Caco-2 (cell line): Measurements from ENCODE around the gene RFX7. TPM values are rescaled to one million over a fixed set of nuclear protein-coding genes. Genes with fewer than 3 reads are reported as not detected.

Source experiments
- BruUV-seq: library from RNA; stranded (reverse); fragments of 400-500 nt; replicated peaks from 2 replicates; lab custom pipeline; 2021; lab: Mats Ljungman, UMichigan
- CTCF ChIA-PET: fragments of 300-600 bp; sonication (Branson Sonifier 250); formaldehyde crosslinking; loops from one replicate; lab custom pipeline; 2022; ENCODE audit warnings: antibody characterized with exemption; lab: Charles Lee
- POLR2A ChIA-PET: fragments of 300-600 bp; sonication (Branson Sonifier 250); formaldehyde crosslinking; loops from one replicate; lab custom pipeline; 2022; ENCODE audit warnings: antibody characterized with exemption; lab: Charles Lee
- DNase-seq, 2 experiments: peaks; one replicate each; pipeline versions ENCODE4 v3.0.0 to v3.0.0-alpha.2; 2020 to 2022
- H3K27me3 ChIP-seq: replicated peaks from 2 replicates; pipeline ENCODE4 v1.6.0; 2011; ENCODE audit warnings: low read length; ENCODE audit not compliant: control insufficient read depth, insufficient read depth
- H3K36me3 ChIP-seq: 2 replicates; pipeline ENCODE4 v1.5.1; 2011; ENCODE audit warnings: low read length; ENCODE audit not compliant: control insufficient read depth, insufficient read depth
- H3K4me1 ChIP-seq: fragments of 250-450 bp; sonication (Bioruptor Pico); 2 replicates; pipeline ENCODE4 v1.5.1; 2020; ENCODE audit warnings: mild to moderate bottlenecking
- H3K4me3 ChIP-seq: 2 replicates; pipeline ENCODE4 v1.5.1; 2011; ENCODE audit warnings: low read depth, mild to moderate bottlenecking, control low read depth, low read length
- H3K9me3 ChIP-seq: fragments of 250-450 bp; sonication (Bioruptor Pico); 2 replicates; pipeline ENCODE4 v1.5.1; 2020; ENCODE audit warnings: mild to moderate bottlenecking, moderate library complexity
- H3K27ac Mint-ChIP-seq: one replicate; pipeline ENCODE4 v1.8.0; 2022; ENCODE audit warnings: mixed read lengths; ENCODE audit not compliant: unreplicated experiment
- H3K27me3 Mint-ChIP-seq: one replicate; pipeline ENCODE4 v1.8.0; 2022; ENCODE audit warnings: mixed read lengths; ENCODE audit not compliant: insufficient read depth, unreplicated experiment
- H3K36me3 Mint-ChIP-seq: one replicate; pipeline ENCODE4 v1.8.0; 2022; ENCODE audit warnings: mild to moderate bottlenecking, mixed read lengths; ENCODE audit not compliant: insufficient read depth, unreplicated experiment
- H3K4me1 Mint-ChIP-seq: one replicate; pipeline ENCODE4 v1.8.0; 2022; ENCODE audit warnings: low read depth, mixed read lengths; ENCODE audit not compliant: unreplicated experiment
- H3K4me3 Mint-ChIP-seq: one replicate; pipeline ENCODE4 v1.8.0; 2022; ENCODE audit warnings: mild to moderate bottlenecking, moderate library complexity, mixed read lengths; ENCODE audit not compliant: unreplicated experiment
- H3K9me3 Mint-ChIP-seq: one replicate; pipeline ENCODE4 v1.8.0; 2022; ENCODE audit warnings: mixed read lengths; ENCODE audit not compliant: unreplicated experiment
- CTCF ChIP-seq, 2 experiments: fragments of 200-600 bp in 1 of 2; IDR thresholded peaks; 1 replicate in 1 of 2; 2 replicates in 1 of 2; pipeline versions ENCODE4 v1.5.1 to v1.8.0; 2011 to 2022; ENCODE audit warnings: antibody characterized with exemption in 1 of 2, control low read depth in 1 of 2, inconsistent platforms in 1 of 2, low read depth in 1 of 2, low read length in 1 of 2, mild to moderate bottlenecking in 1 of 2, moderate library complexity in 1 of 2; ENCODE audit not compliant: insufficient read depth in 1 of 2, severe bottlenecking in 1 of 2, unreplicated experiment in 1 of 2
- intact Hi-C: fragments of 100-400 bp; cut with micrococcal nuclease; formaldehyde crosslinking; loops from one replicate; pipeline ENCODE4 v1.10.0; 2022; ENCODE audit not compliant: unreplicated experiment
- total RNA-seq: library from RNA; stranded (reverse); gene quantifications from 2 replicates; pipeline ENCODE4 v1.2.3, GENCODE V29; 2022

RFX7 gene
- total RNA-seq, 1 experiment from 2014 or later: 8.7 TPM

- H3K9me3 ChIP-seq: no peaks in the 10 kb centered on the region
- H3K36me3 Mint-ChIP-seq: peaks cover 3% of the 10 kb centered on the region
- intact Hi-C loops: no loop called here
- H3K9me3 Mint-ChIP-seq: no peaks in the 10 kb centered on the region
- no peak overlapping the region for H3K27ac Mint-ChIP-seq
- POLR2A ChIA-PET: no interaction called here
- no peaks in the 10 kb centered on the region for H3K4me1 ChIP-seq
- no peak overlapping the region for H3K4me3 ChIP-seq
- TF ChIP-seq CTCF (IDR thresholded peaks at IDR 0.05; ENCODE audit: insufficient read depth in 1 of 2, low read depth in 1 of 2, low read length in 1 of 2, severe bottlenecking in 1 of 2, unreplicated experiment in 1 of 2): no peak
- no peak overlapping the region for H3K4me3 Mint-ChIP-seq
- H3K27me3 Mint-ChIP-seq: no peaks in the 10 kb centered on the region
- CTCF ChIA-PET: no interaction called here
- no peaks in the 10 kb centered on the region for H3K36me3 ChIP-seq
- H3K27me3 ChIP-seq: no peaks in the 10 kb centered on the region
- DNase-seq: no peak
- H3K4me1 Mint-ChIP-seq: no peaks in the 10 kb centered on the region
- no TSS peak for BruUV-seq
Measured at GRCh38 chr15:56175788-56176187, 67.9 kb downstream of the RFX7 start.

- intact Hi-C loops: no loop called here
- no peaks in the 10 kb centered on the region for H3K27me3 Mint-ChIP-seq
- ChIA-PET CTCF (no interaction called here), POLR2A (no interaction called here)
- Histone ChIP-seq H3K4me1 (no peaks in the 10 kb centered on the region), H3K9me3 (no peaks in the 10 kb centered on the region), H3K36me3 (no peaks in the 10 kb centered on the region), H3K27me3 (no peaks in the 10 kb centered on the region), H3K4me3 (no peak overlapping the region)
- no peaks in the 10 kb centered on the region for H3K4me1 Mint-ChIP-seq
- H3K36me3 Mint-ChIP-seq: peaks cover 6% of the 10 kb centered on the region
- no peak for TF ChIP-seq CTCF (IDR thresholded peaks at IDR 0.05; ENCODE audit: insufficient read depth in 1 of 2, low read depth in 1 of 2, low read length in 1 of 2, severe bottlenecking in 1 of 2, unreplicated experiment in 1 of 2)
- no TSS peak for BruUV-seq
- no peaks in the 10 kb centered on the region for H3K9me3 Mint-ChIP-seq
- H3K4me3 Mint-ChIP-seq: no peak overlapping the region
- no peak overlapping the region for H3K27ac Mint-ChIP-seq
- no peak for DNase-seq
Measured at GRCh38 chr15:56174649-56175048, 69.0 kb downstream of the RFX7 start.

- H3K4me3 Mint-ChIP-seq: no peak overlapping the region
- POLR2A ChIA-PET: no interaction called here
- no peak for TF ChIP-seq CTCF (IDR thresholded peaks at IDR 0.05; ENCODE audit: insufficient read depth in 1 of 2, low read depth in 1 of 2, low read length in 1 of 2, severe bottlenecking in 1 of 2, unreplicated experiment in 1 of 2)
- intact Hi-C loops: no loop called here
- CTCF ChIA-PET: no interaction called here
- no peak overlapping the region for H3K27ac Mint-ChIP-seq
- H3K9me3 Mint-ChIP-seq: no peaks in the 10 kb centered on the region
- no peaks in the 10 kb centered on the region for H3K4me1 Mint-ChIP-seq
- no peaks in the 10 kb centered on the region for H3K4me1 ChIP-seq
- no peak overlapping the region for H3K4me3 ChIP-seq
- H3K36me3 ChIP-seq: no peaks in the 10 kb centered on the region
- no peaks in the 10 kb centered on the region for H3K27me3 ChIP-seq
- no peaks in the 10 kb centered on the region for H3K9me3 ChIP-seq
- no peak for DNase-seq
- no TSS peak for BruUV-seq
- no peaks in the 10 kb centered on the region for H3K27me3 Mint-ChIP-seq
- H3K36me3 Mint-ChIP-seq: peaks cover 6% of the 10 kb centered on the region
Measured at GRCh38 chr15:56168394-56168793, 75.3 kb downstream of the RFX7 start.
